Smooth muscle cell (in vitro differentiated cells): ENCODE results near the gene CYB5D1. TPM values are rescaled to one million over a fixed set of nuclear protein-coding genes. Genes with fewer than 3 reads are reported as not detected.
A peak's percentile ranks its signal among the peaks of the same experiment; 100 is the strongest.

ENCODE experiments used
- DNase-seq: peaks from one replicate; lab custom pipeline; 2025; ENCODE audit not compliant: unreplicated experiment; lab: John Stamatoyannopoulos, UW
- H2AFZ ChIP-seq: fragments of 200-600 bp; sonication (generic); 2 replicates; pipeline ENCODE4 v1.6.0; 2016; ENCODE audit warnings: antibody characterized with exemption, low read depth, mild to moderate bottlenecking
- H3F3A ChIP-seq: fragments of 200-600 bp; sonication (generic); 2 replicates; pipeline ENCODE4 v1.6.0; 2017; ENCODE audit warnings: antibody characterized with exemption, low read depth
- H3K27ac ChIP-seq: fragments of 200-600 bp; sonication (generic); 2 replicates; pipeline ENCODE4 v1.5.1; 2016; ENCODE audit warnings: low read depth, mild to moderate bottlenecking
- H3K27me3 ChIP-seq: fragments of 200-600 bp; sonication (generic); 2 replicates; pipeline ENCODE4 v1.6.1; 2016; ENCODE audit warnings: low read depth, mild to moderate bottlenecking
- H3K36me3 ChIP-seq: fragments of 200-600 bp; sonication (generic); 2 replicates; pipeline ENCODE4 v1.5.1; 2016; ENCODE audit warnings: low read depth
- H3K4me1 ChIP-seq: fragments of 200-600 bp; sonication (generic); 2 replicates; pipeline ENCODE4 v1.5.1; 2016; ENCODE audit warnings: low read depth
- H3K4me2 ChIP-seq: fragments of 200-600 bp; sonication (generic); 2 replicates; pipeline ENCODE4 v1.6.0; 2016; ENCODE audit warnings: mild to moderate bottlenecking
- H3K4me3 ChIP-seq: fragments of 200-600 bp; sonication (generic); 2 replicates; pipeline ENCODE4 v1.5.1; 2016; ENCODE audit warnings: mild to moderate bottlenecking
- H3K79me2 ChIP-seq: fragments of 200-600 bp; sonication (generic); 2 replicates; pipeline ENCODE4 v1.6.0; 2016; ENCODE audit warnings: low read depth, mild to moderate bottlenecking
- H3K9ac ChIP-seq: fragments of 200-600 bp; sonication (generic); 2 replicates; pipeline ENCODE4 v1.6.0; 2016; ENCODE audit warnings: low read depth
- H3K9me3 ChIP-seq: fragments of 200-600 bp; sonication (generic); replicated peaks from 2 replicates; pipeline ENCODE4 v1.5.1; 2016; ENCODE audit warnings: low read depth
- H4K20me1 ChIP-seq: fragments of 200-600 bp; sonication (generic); 2 replicates; pipeline ENCODE4 v1.6.0; 2016; ENCODE audit warnings: low read depth
- CTCF ChIP-seq: fragments of 200-600 bp; sonication (generic); IDR thresholded peaks from 2 replicates; pipeline ENCODE4 v1.5.1; 2017; ENCODE audit warnings: borderline replicate concordance, mild to moderate bottlenecking, antibody characterized with exemption; ENCODE audit not compliant: insufficient read depth, poor library complexity, severe bottlenecking
- WGBS: methylation state at CpG from one replicate; pipeline ENCODE4 v1.1.7; 2016; ENCODE audit warnings: low lambda C conversion rate; 5-methylcytosine and 5-hydroxymethylcytosine counted together
- polyA plus RNA-seq: library from polyadenylated mRNA; unstranded; fragments of >200 nt; fragmentation: Nextera tagmentation; extraction: Ambion mirVana; gene quantifications from 2 replicates; pipeline ENCODE4 v1.2.1, GENCODE V29; 2016
- total RNA-seq: library from RNA; depleted of rRNA; stranded (reverse); fragments of >200 nt; gene quantifications from 2 replicates; pipeline ENCODE4 v1.2.3, GENCODE V29; 2014

The CYB5D1 gene
- total and polyA plus RNA-seq, 2 experiments from 2014 or later: 6.6 to 9.3 TPM

DNA sequence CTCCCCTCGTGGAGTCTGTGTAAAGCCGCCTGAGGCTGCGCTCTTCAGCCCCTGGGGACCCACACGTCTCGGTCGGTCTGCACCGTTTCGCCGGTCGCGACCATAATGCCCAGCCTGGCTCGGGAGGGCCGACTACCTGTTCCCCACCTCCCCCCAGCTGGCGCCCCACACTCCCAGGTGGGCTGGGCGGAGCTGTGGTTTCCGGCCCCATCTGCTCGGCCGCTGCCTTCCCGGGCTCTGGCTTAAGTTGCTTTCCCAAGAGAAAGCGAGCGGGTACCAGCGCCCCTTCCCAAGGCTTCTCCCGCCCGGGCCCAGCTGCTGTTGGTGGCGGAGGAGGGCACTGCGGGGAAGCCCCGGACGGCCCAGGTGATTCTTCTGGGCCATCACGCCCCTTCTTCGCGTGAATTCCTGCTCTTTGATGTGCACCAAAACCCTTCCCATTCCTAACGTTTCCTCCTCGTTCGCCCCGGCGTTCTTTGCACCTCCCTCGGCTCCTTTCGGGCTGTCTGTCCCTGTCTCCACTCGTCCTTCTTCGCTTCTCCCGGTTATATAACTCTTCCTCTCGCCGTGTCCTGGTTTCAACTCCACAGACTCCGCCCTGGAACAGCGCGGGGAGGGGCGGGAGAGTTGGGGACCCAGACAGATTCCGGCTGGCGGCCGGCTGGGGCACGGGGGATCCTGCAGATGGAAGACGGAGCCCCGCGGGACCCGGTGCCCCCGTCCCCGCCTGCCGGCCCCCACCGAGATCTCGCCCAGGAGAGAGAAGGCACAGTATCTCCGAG is 21.8 kb upstream of the CYB5D1 start:
- DNase-seq: no peak
- H3F3A ChIP-seq: peaks cover 37% of the 10 kb centered on the region
- WGBS: under 1% methylated on average over 49 of the region's 61 CpGs
- peak overlapping the region; percentile 100 for H3K27ac ChIP-seq
- no peaks in the 10 kb centered on the region for H3K27me3 ChIP-seq
- no peaks in the 10 kb centered on the region for H3K36me3 ChIP-seq
- H3K4me3 ChIP-seq: peak overlapping the region; percentile 76
- H2AFZ ChIP-seq: peak overlapping the region; percentile 6
- no peaks in the 10 kb centered on the region for H3K9me3 ChIP-seq
- H3K79me2 ChIP-seq: peaks cover 22% of the 10 kb centered on the region
- peak overlapping the region; percentile 90 for H3K4me2 ChIP-seq
- peak overlapping the region; percentile 89 for H3K9ac ChIP-seq
- H3K4me1 ChIP-seq: peaks cover 29% of the 10 kb centered on the region
- H4K20me1 ChIP-seq: peaks cover 22% of the 10 kb centered on the region
- no peak for TF ChIP-seq CTCF

GRCh38 chr17:7836596-7837407 is 21.0 kb upstream of the CYB5D1 start:
- Histone ChIP-seq H3K36me3 (no peaks in the 10 kb centered on the region), H3K9ac (peak overlapping the region; percentile 89), H3K4me3 (peak overlapping the region; percentile 76), H2AFZ (peak overlapping the region; percentile 6), H3K9me3 (no peaks in the 10 kb centered on the region), H3K79me2 (peaks cover 22% of the 10 kb centered on the region), H3K4me2 (peak overlapping the region; percentile 90), H4K20me1 (peaks cover 26% of the 10 kb centered on the region), H3K4me1 (peaks cover 29% of the 10 kb centered on the region), H3K27me3 (no peaks in the 10 kb centered on the region), H3F3A (peaks cover 41% of the 10 kb centered on the region), H3K27ac (peak overlapping the region; percentile 100)
- TF ChIP-seq CTCF: no peak
- WGBS: 1% methylated on average over 19 of the region's 19 CpGs
- DNase-seq: peak; percentile 82

GRCh38 chr17:7837408-7838088 is 20.3 kb upstream of the CYB5D1 start:
- WGBS: 5% methylated on average over 8 of the region's 8 CpGs
- peak overlapping the region; percentile 100 for H3K27ac ChIP-seq
- peak overlapping the region; percentile 76 for H3K4me3 ChIP-seq
- no peaks in the 10 kb centered on the region for H3K9me3 ChIP-seq
- peaks cover 29% of the 10 kb centered on the region for H3K4me1 ChIP-seq
- no peak for DNase-seq
- H3K36me3 ChIP-seq: no peaks in the 10 kb centered on the region
- peaks cover 44% of the 10 kb centered on the region for H3F3A ChIP-seq
- peak overlapping the region; percentile 63 for H3K9ac ChIP-seq
- H4K20me1 ChIP-seq: peaks cover 26% of the 10 kb centered on the region
- H3K27me3 ChIP-seq: no peaks in the 10 kb centered on the region
- H3K79me2 ChIP-seq: peaks cover 22% of the 10 kb centered on the region
- peak overlapping the region; percentile 90 for H3K4me2 ChIP-seq
- TF ChIP-seq CTCF: no peak
- H2AFZ ChIP-seq: no peak overlapping the region
